WI38 (cell line): ENCODE results near the gene CABLES2.

Experiments
- H3K4me3 ChIP-seq: 2 replicates; pipeline ENCODE4 v1.5.1; 2011; ENCODE audit warnings: low read depth, mild to moderate bottlenecking, control low read depth, low read length
- TF ChIP-seq, protein P1 (sequence below): IDR thresholded peaks from 2 replicates; pipeline ENCODE4 v1.5.1; 2012; ENCODE audit warnings: low read depth, mild to moderate bottlenecking, control low read depth, low read length

The CABLES2 gene

DNA sequence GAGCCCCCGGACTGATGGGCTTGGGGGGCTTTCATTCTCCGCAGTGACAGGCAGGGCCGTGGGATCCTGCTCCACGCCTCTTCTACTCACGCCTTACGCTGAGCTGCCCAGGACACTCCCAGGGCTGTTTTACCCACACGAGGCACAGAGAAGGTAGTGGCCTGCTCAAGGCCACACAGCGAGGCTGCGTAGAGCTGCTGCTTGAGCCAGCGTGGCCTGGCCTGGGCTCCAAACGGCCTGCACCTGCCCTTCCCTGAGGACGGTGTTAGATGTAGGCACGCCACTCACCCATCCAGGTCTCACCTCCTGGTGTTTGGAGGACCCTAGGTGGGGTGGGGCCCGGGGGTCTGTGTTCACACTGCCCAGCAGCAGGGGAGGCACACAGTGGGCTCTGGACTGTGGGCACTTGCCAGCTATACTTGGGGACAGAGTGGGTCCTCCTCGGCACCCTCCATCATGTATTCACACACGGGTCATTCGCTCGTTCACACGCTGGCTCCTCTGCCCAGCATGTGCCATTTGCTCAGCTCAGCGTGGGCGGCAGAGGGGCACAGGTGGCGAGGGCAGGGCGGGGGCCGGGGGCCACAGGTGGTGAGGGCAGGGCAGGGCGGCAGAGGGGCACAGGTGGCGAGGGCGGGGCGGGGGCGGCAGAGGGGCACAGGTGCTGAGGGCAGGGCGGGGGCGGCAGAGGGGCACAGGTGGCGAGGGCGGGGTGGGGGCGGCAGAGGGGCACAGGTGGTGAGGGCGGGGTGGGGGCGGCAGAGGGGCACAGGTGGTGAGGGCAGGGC, 38.7 kb upstream of the CABLES2 start:
- TF ChIP-seq, protein P1, sequence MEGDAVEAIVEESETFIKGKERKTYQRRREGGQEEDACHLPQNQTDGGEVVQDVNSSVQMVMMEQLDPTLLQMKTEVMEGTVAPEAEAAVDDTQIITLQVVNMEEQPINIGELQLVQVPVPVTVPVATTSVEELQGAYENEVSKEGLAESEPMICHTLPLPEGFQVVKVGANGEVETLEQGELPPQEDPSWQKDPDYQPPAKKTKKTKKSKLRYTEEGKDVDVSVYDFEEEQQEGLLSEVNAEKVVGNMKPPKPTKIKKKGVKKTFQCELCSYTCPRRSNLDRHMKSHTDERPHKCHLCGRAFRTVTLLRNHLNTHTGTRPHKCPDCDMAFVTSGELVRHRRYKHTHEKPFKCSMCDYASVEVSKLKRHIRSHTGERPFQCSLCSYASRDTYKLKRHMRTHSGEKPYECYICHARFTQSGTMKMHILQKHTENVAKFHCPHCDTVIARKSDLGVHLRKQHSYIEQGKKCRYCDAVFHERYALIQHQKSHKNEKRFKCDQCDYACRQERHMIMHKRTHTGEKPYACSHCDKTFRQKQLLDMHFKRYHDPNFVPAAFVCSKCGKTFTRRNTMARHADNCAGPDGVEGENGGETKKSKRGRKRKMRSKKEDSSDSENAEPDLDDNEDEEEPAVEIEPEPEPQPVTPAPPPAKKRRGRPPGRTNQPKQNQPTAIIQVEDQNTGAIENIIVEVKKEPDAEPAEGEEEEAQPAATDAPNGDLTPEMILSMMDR, result no peak
- no peak overlapping the region for H3K4me3 ChIP-seq

DNA sequence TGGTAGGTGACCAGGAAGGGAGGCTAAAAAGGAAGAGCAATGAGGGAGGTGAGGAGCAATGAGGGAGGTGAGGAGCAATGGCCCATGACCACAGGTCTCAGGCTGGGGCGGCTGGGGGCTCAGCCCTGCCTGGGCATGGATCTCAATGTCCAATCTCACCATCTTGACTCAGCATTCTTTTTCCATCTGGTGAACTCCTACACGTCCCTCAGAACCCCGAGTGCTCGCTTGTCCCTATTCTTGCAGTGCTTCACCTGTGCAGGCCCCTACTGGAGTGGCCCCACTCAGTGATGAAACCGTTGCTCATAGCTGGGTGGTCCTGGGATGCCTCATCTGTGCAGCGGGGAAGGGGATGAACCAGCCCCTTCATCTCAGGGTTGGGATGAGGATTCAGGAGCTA, 37.2 kb upstream of the CABLES2 start:
- TF ChIP-seq, protein P1, result no peak
- no peak overlapping the region for H3K4me3 ChIP-seq

DNA sequence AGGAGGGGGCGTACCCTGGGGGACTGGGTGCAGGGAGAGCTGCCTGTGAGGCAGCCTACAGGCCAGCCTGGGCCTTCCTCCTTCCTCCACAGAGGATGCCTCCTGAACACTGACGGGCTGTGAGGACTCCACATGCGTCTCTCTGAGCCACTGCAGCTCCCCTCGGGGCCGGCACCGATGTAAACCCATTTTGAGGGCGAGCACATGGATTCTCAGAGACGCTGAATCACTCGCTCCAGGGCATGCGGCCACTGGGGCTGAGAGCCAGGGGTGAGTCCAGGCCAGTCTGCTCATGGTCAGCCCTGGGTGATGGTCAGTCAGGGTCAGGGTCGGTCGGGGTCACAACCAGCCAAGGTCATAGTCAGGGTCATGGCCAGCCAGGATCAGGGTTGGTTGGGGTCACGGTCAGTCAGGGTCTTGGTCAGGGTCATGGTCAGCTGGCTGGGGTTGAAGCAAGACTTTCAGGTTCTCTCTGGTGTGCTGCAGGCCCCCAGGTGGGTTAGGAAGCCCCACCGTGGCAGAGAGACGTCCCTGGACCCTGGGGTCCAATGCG, 35.0 kb upstream of the CABLES2 start:
- no peak overlapping the region for H3K4me3 ChIP-seq
- TF ChIP-seq, protein P1, result no peak

DNA sequence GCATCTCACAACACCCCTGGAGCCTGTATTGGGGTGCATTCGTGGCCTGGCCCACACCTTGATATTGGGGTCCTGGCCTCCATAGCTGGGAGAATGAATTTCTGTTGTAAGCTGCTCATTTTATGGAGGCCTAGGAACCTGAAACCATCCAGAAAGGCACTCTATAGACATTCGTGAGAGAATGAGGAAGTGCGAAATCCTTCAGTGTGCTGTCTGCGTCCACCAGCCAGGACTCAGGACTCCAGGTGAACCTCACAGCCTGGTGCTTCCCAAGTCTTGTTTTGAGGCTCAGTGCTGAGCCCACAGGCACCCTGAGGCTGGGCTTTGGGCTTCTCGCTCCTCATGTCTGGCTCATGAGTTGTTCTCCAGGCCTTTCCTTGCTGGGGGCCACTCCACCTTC, 32.1 kb upstream of the CABLES2 start:
- TF ChIP-seq, protein P1, result no peak
- no peak overlapping the region for H3K4me3 ChIP-seq

DNA sequence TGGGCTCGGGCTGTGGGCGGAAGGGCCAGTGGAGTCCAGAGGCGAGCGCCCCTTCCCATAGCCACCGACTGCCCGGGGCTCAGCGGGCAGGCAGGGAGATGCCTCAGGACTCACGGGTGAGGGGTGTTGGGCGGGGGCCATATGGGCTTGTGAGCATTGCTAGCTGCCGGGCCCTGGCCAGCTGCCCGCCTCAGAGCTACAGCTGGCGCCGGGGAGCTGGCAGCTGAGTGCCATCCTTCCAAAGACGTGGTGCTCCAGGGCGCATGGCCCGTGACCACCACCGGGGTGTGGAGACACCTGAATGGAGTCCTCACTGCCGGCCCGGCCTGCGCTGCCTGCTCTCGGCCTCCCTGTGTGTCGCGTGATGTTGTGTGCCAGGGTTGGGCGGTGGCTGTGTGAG, 30.8 kb upstream of the CABLES2 start:
- TF ChIP-seq, protein P1, result no peak
- H3K4me3 ChIP-seq, result no peak overlapping the region

DNA sequence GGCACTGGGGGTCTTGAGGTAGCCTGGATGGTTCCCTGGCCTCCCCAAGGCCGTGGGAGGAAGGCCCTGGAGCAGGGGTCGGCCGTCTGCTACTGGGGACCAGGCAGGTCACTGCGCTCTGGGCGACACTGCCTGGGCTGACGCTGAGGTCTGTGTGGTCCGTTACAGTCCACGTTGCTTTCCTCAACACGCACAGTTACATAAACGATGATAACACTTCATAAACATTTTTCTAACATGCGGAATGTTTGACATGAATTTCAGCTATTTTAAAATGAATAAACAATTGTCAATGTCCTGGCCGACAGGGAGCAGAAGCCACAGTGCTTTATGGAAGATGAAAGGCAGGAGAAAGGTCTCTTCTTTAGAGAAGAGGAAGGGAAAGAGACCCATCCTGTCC, 30.4 kb upstream of the CABLES2 start:
- TF ChIP-seq, protein P1, result no peak
- H3K4me3 ChIP-seq, result no peak overlapping the region

DNA sequence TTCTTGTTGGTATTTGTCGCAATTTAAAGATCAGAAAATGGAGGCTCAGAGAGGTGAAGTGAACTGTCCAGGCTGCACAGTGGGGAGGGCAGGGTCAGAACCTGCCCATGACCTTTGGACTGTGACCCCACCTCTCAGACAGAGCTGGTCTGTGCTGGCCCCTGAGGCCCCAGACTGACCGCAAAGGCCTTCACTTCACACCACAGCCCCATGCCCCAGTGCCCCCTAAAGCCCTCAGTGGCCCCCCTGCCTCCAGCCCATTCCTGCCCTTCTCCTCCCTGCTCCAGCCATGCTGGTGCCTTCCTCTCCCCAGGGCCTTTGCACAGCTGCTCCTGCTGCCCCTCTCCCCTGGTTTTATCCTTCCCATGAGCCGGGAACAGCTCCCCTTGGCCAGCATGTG, 29.6 kb upstream of the CABLES2 start:
- TF ChIP-seq, protein P1, result no peak
- no peak overlapping the region for H3K4me3 ChIP-seq
